H9 (cell line): ENCODE data around the gene EIF2B5. TPM values are rescaled to one million over a fixed set of nuclear protein-coding genes. Genes with fewer than 3 reads are reported as not detected.

Experiments used
- DNase-seq: peaks from one replicate; pipeline ENCODE4 v3.0.0-alpha.2; 2017
- H2AFZ ChIP-seq: one replicate; pipeline ENCODE4 v1.6.1; 2013; ENCODE audit warnings: mild to moderate bottlenecking, low read length, control low read depth, moderate library complexity
- H2AK5ac ChIP-seq: 2 replicates; pipeline ENCODE4 v1.6.1; 2013; ENCODE audit warnings: low read length, control low read depth, mixed read lengths; ENCODE audit not compliant: insufficient read length
- H2BK120ac ChIP-seq: one replicate; pipeline ENCODE4 v1.6.1; 2013; ENCODE audit warnings: low read depth, mild to moderate bottlenecking, low read length, control low read depth, inconsistent platforms; ENCODE audit not compliant: poor library complexity, severe bottlenecking
- H2BK12ac ChIP-seq: 2 replicates; pipeline ENCODE4 v1.6.1; 2013; ENCODE audit warnings: low read length, control low read depth, mixed read lengths, low read depth; ENCODE audit not compliant: insufficient read length
- H2BK15ac ChIP-seq: 2 replicates; pipeline ENCODE4 v1.6.1; 2013; ENCODE audit warnings: low read depth, low read length, control low read depth
- H2BK20ac ChIP-seq: one replicate; pipeline ENCODE4 v1.6.1; 2013; ENCODE audit warnings: low read depth, mild to moderate bottlenecking, low read length, control low read depth, inconsistent platforms; ENCODE audit not compliant: poor library complexity, severe bottlenecking
- H2BK5ac ChIP-seq: 2 replicates; pipeline ENCODE4 v1.6.1; 2013; ENCODE audit warnings: low read length, control low read depth, mixed read lengths; ENCODE audit not compliant: insufficient read length
- H3K14ac ChIP-seq: 2 replicates; pipeline ENCODE4 v1.6.1; 2013; ENCODE audit warnings: low read length, control low read depth; ENCODE audit not compliant: insufficient read depth
- H3K18ac ChIP-seq: 2 replicates; pipeline ENCODE4 v1.6.1; 2013; ENCODE audit warnings: low read depth, mild to moderate bottlenecking, mixed read lengths, low read length, control low read depth; ENCODE audit not compliant: insufficient read length
- H3K23ac ChIP-seq: 2 replicates; pipeline ENCODE4 v1.6.1; 2013; ENCODE audit warnings: low read length, control low read depth, mixed read lengths, low read depth; ENCODE audit not compliant: insufficient read length
- H3K23me2 ChIP-seq: 2 replicates; pipeline ENCODE4 v1.6.1; 2013; ENCODE audit warnings: low read depth, mild to moderate bottlenecking, mixed read lengths, low read length, control low read depth; ENCODE audit not compliant: insufficient read length, poor library complexity, severe bottlenecking
- H3K27ac ChIP-seq: 2 replicates; pipeline ENCODE4 v1.5.1; 2013; ENCODE audit warnings: low read length, control low read depth, mixed read lengths, low read depth; ENCODE audit not compliant: insufficient read length
- H3K27me3 ChIP-seq: 2 replicates; pipeline ENCODE4 v1.6.1; 2013; ENCODE audit warnings: low read length, control low read depth, inconsistent platforms; ENCODE audit not compliant: insufficient read depth
- H3K4ac ChIP-seq: 2 replicates; pipeline ENCODE4 v1.6.1; 2013; ENCODE audit warnings: low read depth, mild to moderate bottlenecking, control low read depth, inconsistent platforms, low read length, moderate library complexity
- H3K4me1 ChIP-seq: 2 replicates; pipeline ENCODE4 v1.6.1; 2013; ENCODE audit warnings: low read length, control low read depth, inconsistent platforms; ENCODE audit not compliant: insufficient read depth
- H3K4me2 ChIP-seq: 2 replicates; pipeline ENCODE4 v1.6.1; 2013; ENCODE audit warnings: low read length, control low read depth, mixed read lengths; ENCODE audit not compliant: insufficient read length, insufficient read depth
- H3K56ac ChIP-seq: 2 replicates; pipeline ENCODE4 v1.6.1; 2013; ENCODE audit warnings: low read depth, mild to moderate bottlenecking, mixed read lengths, low read length, control low read depth; ENCODE audit not compliant: insufficient read length
- H3K79me1 ChIP-seq: 2 replicates; pipeline ENCODE4 v1.6.1; 2013; ENCODE audit warnings: low read depth, mild to moderate bottlenecking, moderate library complexity, low read length, control low read depth, inconsistent platforms; ENCODE audit not compliant: insufficient read depth, poor library complexity, severe bottlenecking
- H3K79me2 ChIP-seq: 2 replicates; pipeline ENCODE4 v1.6.1; 2013; ENCODE audit warnings: low read length, control low read depth, inconsistent platforms; ENCODE audit not compliant: insufficient read depth
- H3K9ac ChIP-seq: 2 replicates; pipeline ENCODE4 v1.6.1; 2013; ENCODE audit warnings: low read length, control low read depth, mixed read lengths; ENCODE audit not compliant: insufficient read length; ENCODE audit errors: extremely low read depth
- H3K9me3 ChIP-seq: one replicate; pipeline ENCODE4 v1.6.1; 2013; ENCODE audit warnings: low read depth, low read length, inconsistent platforms; ENCODE audit not compliant: control insufficient read depth
- H3T11ph ChIP-seq: one replicate; pipeline ENCODE4 v1.6.1; 2013; ENCODE audit warnings: mild to moderate bottlenecking, low read length, control low read depth, inconsistent platforms
- H4K20me1 ChIP-seq: one replicate; pipeline ENCODE4 v1.6.1; 2013; ENCODE audit not compliant: control insufficient read depth, insufficient read length, insufficient read depth
- H4K5ac ChIP-seq: 2 replicates; pipeline ENCODE4 v1.6.1; 2013; ENCODE audit warnings: low read depth, mild to moderate bottlenecking, mixed read lengths, low read length, control low read depth; ENCODE audit not compliant: insufficient read length
- H4K8ac ChIP-seq: replicated peaks from 2 replicates; pipeline ENCODE4 v1.6.1; 2013; ENCODE audit warnings: low read length, control low read depth, mixed read lengths, low read depth; ENCODE audit not compliant: insufficient read length
- H4K91ac ChIP-seq: 2 replicates; pipeline ENCODE4 v1.6.1; 2013; ENCODE audit warnings: low read depth, mild to moderate bottlenecking, moderate library complexity, mixed read lengths, low read length, control low read depth; ENCODE audit not compliant: insufficient read length
- H3K27ac Mint-ChIP-seq, 3 experiments: 2 replicates in 2 of 3; 3 replicates in 1 of 3; pipeline ENCODE4 v1.8.0; 2020 to 2021; ENCODE audit warnings: mixed read lengths in 3 of 3, mild to moderate bottlenecking in 1 of 3, moderate library complexity in 1 of 3
- H3K27me3 Mint-ChIP-seq: 2 replicates; pipeline ENCODE4 v1.8.0; 2021; ENCODE audit warnings: low read depth, mild to moderate bottlenecking, moderate library complexity, mixed read lengths
- H3K36me3 Mint-ChIP-seq, 3 experiments: 2 replicates in 2 of 3; 3 replicates in 1 of 3; pipeline ENCODE4 v1.8.0; 2020 to 2021; ENCODE audit warnings: low read depth in 3 of 3, mixed read lengths in 3 of 3; ENCODE audit not compliant: insufficient read depth in 1 of 3
- H3K4me1 Mint-ChIP-seq, 2 experiments: 2 replicates each; pipeline ENCODE4 v1.8.0; 2020; ENCODE audit warnings: mixed read lengths in 2 of 2
- H3K4me3 Mint-ChIP-seq, 2 experiments: 2 replicates in 1 of 2; 3 replicates in 1 of 2; pipeline ENCODE4 v1.8.0; 2020 to 2021; ENCODE audit warnings: mild to moderate bottlenecking in 2 of 2, mixed read lengths in 2 of 2, moderate library complexity in 1 of 2
- H3K9me3 Mint-ChIP-seq, 2 experiments: 2 replicates in 1 of 2; 3 replicates in 1 of 2; pipeline ENCODE4 v1.8.0; 2020; ENCODE audit warnings: mild to moderate bottlenecking in 2 of 2, mixed read lengths in 2 of 2, moderate library complexity in 1 of 2
- CTCF ChIP-seq: fragments of 200-600 bp; sonication (generic); conservative IDR thresholded peaks from 3 replicates; pipeline ENCODE4 v1.8.0; 2021; ENCODE audit warnings: antibody characterized with exemption, mild to moderate bottlenecking
- WGBS: extraction: QIAGEN DNeasy Blood & Tissue Kit; methylation state at CpG from one replicate; pipeline ENCODE4 v1.1.7; 2013; ENCODE audit warnings: missing lambda C conversion rate, low lambda C conversion rate, mixed read lengths; ENCODE audit not compliant: insufficient read length; ENCODE audit errors: extremely low coverage; 5-methylcytosine and 5-hydroxymethylcytosine counted together
- total RNA-seq: library from RNA; stranded (reverse); gene quantifications from 2 replicates; pipeline ENCODE4 v1.2.1, GENCODE V29; 2021

Gene EIF2B5
- total RNA-seq, 1 experiment from 2014 or later = 42.0 TPM

GRCh38 chr3:184148076-184148475, 12.9 kb downstream of the EIF2B5 start:
- H3K27ac Mint-ChIP-seq = no peak overlapping the region
- H2AFZ ChIP-seq = no peak overlapping the region
- H2AK5ac ChIP-seq = no peak overlapping the region
- H3K56ac ChIP-seq = no peak overlapping the region
- H3K79me2 ChIP-seq = no peaks in the 10 kb centered on the region
- H3K18ac ChIP-seq = no peak overlapping the region
- peaks cover 4% of the 10 kb centered on the region for H3K79me1 ChIP-seq
- H2BK20ac ChIP-seq = no peak overlapping the region
- H4K91ac ChIP-seq = no peak overlapping the region
- no peak for TF ChIP-seq CTCF
- no peak overlapping the region for H2BK120ac ChIP-seq
- no peaks in the 10 kb centered on the region for H3K23me2 ChIP-seq
- no peak overlapping the region for H3K27ac ChIP-seq
- H3T11ph ChIP-seq = no peak overlapping the region
- no peaks in the 10 kb centered on the region for H3K9me3 ChIP-seq
- H4K5ac ChIP-seq = no peak overlapping the region
- no peaks in the 10 kb centered on the region for H3K27me3 ChIP-seq
- H3K4ac ChIP-seq = no peak overlapping the region
- peaks cover 2 to 3% of the 10 kb centered on the region in 2 experiments; a peak in 2 of 4 replicates for H3K4me1 Mint-ChIP-seq
- no peak overlapping the region for H3K4me2 ChIP-seq
- no peaks in the 10 kb centered on the region for H3K27me3 Mint-ChIP-seq
- H3K23ac ChIP-seq = no peak overlapping the region
- H4K8ac ChIP-seq = no peak overlapping the region
- H2BK12ac ChIP-seq = no peak overlapping the region
- H3K9me3 Mint-ChIP-seq = no peaks in the 10 kb centered on the region
- peaks cover 0 to 35% (median 4%) of the 10 kb centered on the region in 3 experiments; a peak in 4 of 7 replicates for H3K36me3 Mint-ChIP-seq
- H3K9ac ChIP-seq = no peak overlapping the region
- H3K4me1 ChIP-seq = no peaks in the 10 kb centered on the region
- no peak overlapping the region for H2BK15ac ChIP-seq
- DNase-seq = no peak
- no CpG with 5 or more reads among the region's 3 CpGs for WGBS
- H3K4me3 Mint-ChIP-seq = no peak overlapping the region
- H2BK5ac ChIP-seq = no peak overlapping the region
- no peak overlapping the region for H3K14ac ChIP-seq
- no peaks in the 10 kb centered on the region for H4K20me1 ChIP-seq
